ENCODE results near the gene SLC13A2. TPM values are rescaled to one million over a fixed set of nuclear protein-coding genes. Genes with fewer than 3 reads are reported as not detected.

Gene SLC13A2
- total RNA-seq, 4 donors from 2014 or later = 49.7 to 95.0 (median 50.3) TPM; not detected in 1

- intact Hi-C loops (cut with DNase I; ENCODE audit: low total_unique reads) (no loop called here), in situ Hi-C loops (cut with MboI; ENCODE audit: low pct_ligation_motif_present in 1 of 4, low pct_unique_long_range_greater_than_20kb in 1 of 4, low sequenced_read_pairs in 3 of 4) (no loop called here)
- DNase-seq = no peak
- Histone ChIP-seq H3K9me3 (no peaks in the 10 kb centered on the region), H3K4me1 (peaks cover 3 to 39% (median 18%) of the 10 kb centered on the region in 4 donors), H3K4me3 (no peak overlapping the region), H3K27ac (no peak overlapping the region), H3K27me3 (no peaks in the 10 kb centered on the region), H3K36me3 (no peaks in the 10 kb centered on the region)
- 85 to 86% methylated on average over 10 to 15 of the region's 15 CpGs for WGBS, 2 donors (ENCODE audit: low coverage in 1 of 2)
- TF ChIP-seq POLR2AphosphoS5 (IDR thresholded peaks at IDR 0.05) (no peak), POLR2A (IDR thresholded peaks at IDR 0.05) (no peak), EP300 (IDR thresholded peaks at IDR 0.05; ENCODE audit: low read depth) (no peak), CTCF (IDR thresholded peaks at IDR 0.05) (no peak)
Observed at GRCh38 chr17:28471531-28472342, 1.7 kb upstream of the SLC13A2 start.

GRCh38 chr17:28472871-28473497 is 460 bp upstream of the SLC13A2 start:
- WGBS, 2 donors (ENCODE audit: low coverage in 1 of 2) = 45 to 63% methylated on average over 2 to 7 of the region's 7 CpGs

GRCh38 chr17:28474111-28474531 is 677 bp downstream of the SLC13A2 start:
- Histone ChIP-seq H3K4me1 (peaks cover 3 to 39% (median 18%) of the 10 kb centered on the region in 4 donors), H3K36me3 (no peaks in the 10 kb centered on the region), H3K27me3 (no peaks in the 10 kb centered on the region), H3K27ac (peak overlapping the region; percentile 40 to 65 (median 63)), H3K9me3 (no peaks in the 10 kb centered on the region), H3K4me3 (peak overlapping the region in 1 of 4 donors; percentile 0)
- intact Hi-C loops (cut with DNase I; ENCODE audit: low total_unique reads) = no loop called here
- no peak for DNase-seq
- no peak for TF ChIP-seq POLR2A (IDR thresholded peaks at IDR 0.05)
- no peak for TF ChIP-seq POLR2AphosphoS5 (IDR thresholded peaks at IDR 0.05)
- TF ChIP-seq CTCF (IDR thresholded peaks at IDR 0.05) = no peak
- TF ChIP-seq EP300 (IDR thresholded peaks at IDR 0.05; ENCODE audit: low read depth) = no peak
- 64 to 71% methylated on average over 6 to 7 of the region's 7 CpGs for WGBS, 2 donors (ENCODE audit: low coverage in 1 of 2)
- in situ Hi-C loops (cut with MboI; ENCODE audit: low pct_ligation_motif_present in 1 of 4, low pct_unique_long_range_greater_than_20kb in 1 of 4, low sequenced_read_pairs in 3 of 4) = no loop called here

More at GRCh38 chr17:28472871-28473497, 460 bp upstream of the SLC13A2 start:
- Histone ChIP-seq H3K4me1 (peaks cover 3 to 39% (median 18%) of the 10 kb centered on the region in 4 donors), H3K27me3 (no peaks in the 10 kb centered on the region), H3K4me3 (no peak overlapping the region), H3K36me3 (no peaks in the 10 kb centered on the region), H3K27ac (peak overlapping the region; percentile 40 to 65 (median 63)), H3K9me3 (no peaks in the 10 kb centered on the region)
- TF ChIP-seq POLR2A (IDR thresholded peaks at IDR 0.05) (no peak), CTCF (IDR thresholded peaks at IDR 0.05) (no peak)
- in situ Hi-C loops (cut with MboI; ENCODE audit: low pct_ligation_motif_present in 1 of 4, low pct_unique_long_range_greater_than_20kb in 1 of 4, low sequenced_read_pairs in 3 of 4) = no loop called here
- intact Hi-C loops (cut with DNase I; ENCODE audit: low total_unique reads) = no loop called here
- no peak for DNase-seq

- Histone ChIP-seq H3K27ac (peak overlapping the region; percentile 16 to 66 (median 63)), H3K4me1 (peaks cover 3 to 39% (median 18%) of the 10 kb centered on the region in 4 donors), H3K9me3 (no peaks in the 10 kb centered on the region), H3K4me3 (no peak overlapping the region), H3K36me3 (no peaks in the 10 kb centered on the region), H3K27me3 (no peaks in the 10 kb centered on the region)
- intact Hi-C loops (cut with DNase I; ENCODE audit: low total_unique reads) (no loop called here), in situ Hi-C loops (cut with MboI; ENCODE audit: low pct_ligation_motif_present in 1 of 4, low pct_unique_long_range_greater_than_20kb in 1 of 4, low sequenced_read_pairs in 3 of 4) (no loop called here)
- WGBS, 2 donors (ENCODE audit: low coverage in 1 of 2) = 31 to 34% methylated on average over 6 to 9 of the region's 9 CpGs
- TF ChIP-seq POLR2A (IDR thresholded peaks at IDR 0.05) (peak; percentile 42), CTCF (IDR thresholded peaks at IDR 0.05) (no peak), POLR2AphosphoS5 (IDR thresholded peaks at IDR 0.05) (peak in 2 of 3 donors; percentile 42 to 49)
- DNase-seq = no peak
Observed at GRCh38 chr17:28475151-28475900, 1.9 kb downstream of the SLC13A2 start.
